ENCODE measurements around the gene PTPRCAP.

Gene PTPRCAP

GRCh38 chr11:67415501-67416304, 21.8 kb downstream of the PTPRCAP start, which contains the start of gene CARNS1:
TSS of gene CARNS1 (plus strand) at chr11:67415678. CDS start at chr11:67416200, 522 bp downstream.
- H3K4me3 ChIP-seq (ENCODE audit: low read length): peak within 1 kb of the TSS; percentile 63
- DNase-seq (ENCODE audit: low read depth): no peak
- TF ChIP-seq, protein P1, sequence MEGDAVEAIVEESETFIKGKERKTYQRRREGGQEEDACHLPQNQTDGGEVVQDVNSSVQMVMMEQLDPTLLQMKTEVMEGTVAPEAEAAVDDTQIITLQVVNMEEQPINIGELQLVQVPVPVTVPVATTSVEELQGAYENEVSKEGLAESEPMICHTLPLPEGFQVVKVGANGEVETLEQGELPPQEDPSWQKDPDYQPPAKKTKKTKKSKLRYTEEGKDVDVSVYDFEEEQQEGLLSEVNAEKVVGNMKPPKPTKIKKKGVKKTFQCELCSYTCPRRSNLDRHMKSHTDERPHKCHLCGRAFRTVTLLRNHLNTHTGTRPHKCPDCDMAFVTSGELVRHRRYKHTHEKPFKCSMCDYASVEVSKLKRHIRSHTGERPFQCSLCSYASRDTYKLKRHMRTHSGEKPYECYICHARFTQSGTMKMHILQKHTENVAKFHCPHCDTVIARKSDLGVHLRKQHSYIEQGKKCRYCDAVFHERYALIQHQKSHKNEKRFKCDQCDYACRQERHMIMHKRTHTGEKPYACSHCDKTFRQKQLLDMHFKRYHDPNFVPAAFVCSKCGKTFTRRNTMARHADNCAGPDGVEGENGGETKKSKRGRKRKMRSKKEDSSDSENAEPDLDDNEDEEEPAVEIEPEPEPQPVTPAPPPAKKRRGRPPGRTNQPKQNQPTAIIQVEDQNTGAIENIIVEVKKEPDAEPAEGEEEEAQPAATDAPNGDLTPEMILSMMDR (conservative IDR thresholded peaks at IDR 0.05; ENCODE audit: low read depth, low read length): no peak

- TF ChIP-seq, protein P1 (conservative IDR thresholded peaks at IDR 0.05; ENCODE audit: low read depth, low read length): no peak
- H3K4me3 ChIP-seq (ENCODE audit: low read length): no peak overlapping the region
- DNase-seq (ENCODE audit: low read depth): no peak
Measured at GRCh38 chr11:67413266-67413849, 24.1 kb downstream of the PTPRCAP start.

DNA sequence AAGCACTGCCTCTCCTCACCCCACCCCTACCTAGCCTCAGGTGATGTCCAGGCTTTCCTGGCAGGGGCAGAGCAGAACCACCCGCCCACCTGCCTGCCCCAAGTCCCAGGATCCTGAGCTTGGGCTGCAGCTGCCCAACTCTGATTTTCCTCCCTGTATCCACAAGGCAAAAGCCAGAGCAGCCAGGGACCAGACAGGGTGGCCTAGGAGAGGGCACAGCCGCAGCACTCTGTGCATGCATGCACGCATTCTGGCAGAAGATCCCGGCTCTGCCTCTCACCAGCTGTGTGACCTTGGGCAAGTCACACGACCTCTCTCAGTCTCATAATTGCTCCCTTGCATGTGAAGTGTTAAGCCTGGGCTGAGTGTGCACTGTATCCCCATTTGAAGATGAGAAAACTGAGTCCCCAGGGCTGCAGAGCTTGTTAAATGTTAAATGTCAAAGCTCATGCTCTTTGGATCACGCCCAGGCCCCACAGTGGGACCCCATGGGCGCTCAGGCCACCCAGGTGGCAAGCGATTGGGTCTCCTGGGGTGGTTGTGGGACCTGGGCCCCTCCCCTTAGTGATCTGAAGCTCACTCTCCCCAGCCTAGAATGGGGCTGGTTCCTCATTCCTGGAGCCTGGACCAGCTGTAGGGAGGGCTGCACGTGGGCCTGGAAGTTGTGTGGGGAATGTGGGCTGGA, 24.8 kb downstream of the PTPRCAP start:
- DNase-seq (ENCODE audit: low read depth): no peak
- TF ChIP-seq, protein P1 (conservative IDR thresholded peaks at IDR 0.05; ENCODE audit: low read depth, low read length): no peak
- no peak overlapping the region for H3K4me3 ChIP-seq (ENCODE audit: low read length)

GRCh38 chr11:67411785-67412152, 25.7 kb downstream of the PTPRCAP start:
- DNase-seq (ENCODE audit: low read depth): no peak
- TF ChIP-seq, protein P1 (conservative IDR thresholded peaks at IDR 0.05; ENCODE audit: low read depth, low read length): no peak
- H3K4me3 ChIP-seq (ENCODE audit: low read length): no peak overlapping the region

GRCh38 chr11:67410984-67411784, 26.3 kb downstream of the PTPRCAP start:
- TF ChIP-seq, protein P1 (conservative IDR thresholded peaks at IDR 0.05; ENCODE audit: low read depth, low read length): no peak
- no peak for DNase-seq (ENCODE audit: low read depth)

DNA sequence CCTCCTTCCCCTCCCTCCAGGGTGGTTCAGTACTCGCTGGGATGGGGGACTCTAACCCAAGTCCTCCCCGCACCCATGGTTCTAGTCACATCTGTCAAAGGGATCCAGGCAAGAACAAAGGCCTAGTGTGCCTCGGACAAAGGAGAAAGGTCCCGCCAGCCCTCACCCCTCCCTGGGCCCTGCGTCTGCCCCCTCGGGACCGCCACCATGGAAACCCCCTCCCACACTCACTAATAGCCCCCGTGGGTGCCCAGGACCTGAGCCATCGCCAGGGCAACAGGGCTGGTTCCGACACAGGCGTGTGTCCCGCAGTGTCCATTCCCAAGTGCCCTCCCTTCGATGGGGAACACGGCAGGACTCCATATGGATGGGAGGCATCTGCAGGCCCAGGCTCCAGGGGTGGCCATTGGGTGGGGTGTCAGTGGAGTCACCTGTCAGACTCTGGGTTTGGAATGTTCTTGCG, 27.1 kb downstream of the PTPRCAP start:
- TF ChIP-seq, protein P1 (conservative IDR thresholded peaks at IDR 0.05; ENCODE audit: low read depth, low read length): no peak
- no peak for DNase-seq (ENCODE audit: low read depth)
- H3K4me3 ChIP-seq (ENCODE audit: low read length): no peak overlapping the region

More at GRCh38 chr11:67410984-67411784, 26.3 kb downstream of the PTPRCAP start:
- no peak overlapping the region for H3K4me3 ChIP-seq (ENCODE audit: low read length)
